Measurements from ENCODE around the gene BAX.

Gene BAX

DNA sequence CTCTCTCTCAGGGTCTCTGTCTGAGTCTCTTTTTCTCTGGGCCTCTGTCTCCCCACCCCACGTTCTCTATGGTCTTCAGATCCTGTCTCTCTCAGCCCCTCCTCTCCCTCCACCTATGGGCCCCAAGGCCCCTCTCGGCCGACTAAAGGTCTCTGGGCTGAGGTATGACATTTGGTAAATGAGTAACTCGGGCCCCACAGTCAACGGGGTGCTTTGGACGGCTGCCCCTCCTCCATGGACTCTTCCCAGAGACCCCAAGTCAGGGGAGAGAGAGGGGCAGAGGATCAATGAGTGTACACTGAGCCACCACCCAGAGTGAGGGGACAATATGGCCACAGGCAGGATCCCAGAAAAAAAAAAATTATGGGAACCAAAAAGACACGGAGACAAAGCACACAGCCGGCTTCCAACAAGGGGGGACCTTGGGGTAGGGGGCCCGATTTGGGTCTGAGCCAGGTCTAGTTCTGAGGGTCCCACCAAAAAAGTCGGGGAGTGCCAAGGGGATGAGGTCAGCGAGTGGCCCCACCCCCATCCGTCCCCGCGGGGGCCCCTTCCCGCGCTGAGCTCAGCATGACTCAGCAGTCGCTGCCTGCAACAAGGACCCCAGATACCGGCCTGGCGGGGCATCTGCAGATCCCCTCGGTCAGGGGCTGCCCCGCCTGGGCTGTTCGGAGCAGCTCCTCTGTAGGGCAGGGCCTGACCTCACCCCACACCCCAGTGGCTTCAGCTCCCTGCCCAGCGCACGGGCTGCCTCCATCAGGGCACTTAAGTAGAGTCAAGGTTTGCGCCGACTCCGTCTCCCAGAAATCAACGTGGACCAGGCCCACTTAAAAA lies 8.9 kb downstream of the BAX start:
- DNase-seq, result no peak

- DNase-seq, result no peak
These were observed 9.7 kb downstream of the BAX start for GRCh38 chr19:48964205-48965039.

DNA sequence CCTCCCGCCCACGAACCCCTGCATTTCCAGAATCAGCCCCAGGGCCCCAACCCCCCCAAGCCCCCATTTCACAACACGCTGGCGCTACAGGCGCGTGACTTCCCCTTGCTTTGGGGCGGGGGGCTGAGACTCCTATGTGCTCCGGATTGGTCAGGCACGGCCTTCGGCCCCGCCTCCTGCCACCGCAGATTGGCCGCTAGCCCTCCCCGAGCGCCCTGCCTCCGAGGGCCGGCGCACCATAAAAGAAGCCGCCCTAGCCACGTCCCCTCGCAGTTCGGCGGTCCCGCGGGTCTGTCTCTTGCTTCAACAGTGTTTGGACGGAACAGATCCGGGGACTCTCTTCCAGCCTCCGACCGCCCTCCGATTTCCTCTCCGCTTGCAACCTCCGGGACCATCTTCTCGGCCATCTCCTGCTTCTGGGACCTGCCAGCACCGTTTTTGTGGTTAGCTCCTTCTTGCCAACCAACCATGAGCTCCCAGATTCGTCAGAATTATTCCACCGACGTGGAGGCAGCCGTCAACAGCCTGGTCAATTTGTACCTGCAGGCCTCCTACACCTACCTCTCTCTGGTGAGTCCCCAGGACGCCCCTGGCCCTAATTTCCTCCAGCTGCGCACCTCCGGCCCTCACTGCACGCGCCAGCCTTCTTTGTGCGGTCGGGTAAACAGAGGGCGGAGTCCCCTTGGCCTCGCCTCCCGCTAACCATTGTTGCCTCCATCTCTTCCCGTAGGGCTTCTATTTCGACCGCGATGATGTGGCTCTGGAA lies 10.5 kb downstream of the BAX start, which contains the start of gene FTL:
Gene FTL (plus strand): TSS at position 270 of the 766 bp plus-strand sequence. CDS start 199 bp downstream, at position 469.
- DNase-seq, result peak; percentile 86 to 92

DNA sequence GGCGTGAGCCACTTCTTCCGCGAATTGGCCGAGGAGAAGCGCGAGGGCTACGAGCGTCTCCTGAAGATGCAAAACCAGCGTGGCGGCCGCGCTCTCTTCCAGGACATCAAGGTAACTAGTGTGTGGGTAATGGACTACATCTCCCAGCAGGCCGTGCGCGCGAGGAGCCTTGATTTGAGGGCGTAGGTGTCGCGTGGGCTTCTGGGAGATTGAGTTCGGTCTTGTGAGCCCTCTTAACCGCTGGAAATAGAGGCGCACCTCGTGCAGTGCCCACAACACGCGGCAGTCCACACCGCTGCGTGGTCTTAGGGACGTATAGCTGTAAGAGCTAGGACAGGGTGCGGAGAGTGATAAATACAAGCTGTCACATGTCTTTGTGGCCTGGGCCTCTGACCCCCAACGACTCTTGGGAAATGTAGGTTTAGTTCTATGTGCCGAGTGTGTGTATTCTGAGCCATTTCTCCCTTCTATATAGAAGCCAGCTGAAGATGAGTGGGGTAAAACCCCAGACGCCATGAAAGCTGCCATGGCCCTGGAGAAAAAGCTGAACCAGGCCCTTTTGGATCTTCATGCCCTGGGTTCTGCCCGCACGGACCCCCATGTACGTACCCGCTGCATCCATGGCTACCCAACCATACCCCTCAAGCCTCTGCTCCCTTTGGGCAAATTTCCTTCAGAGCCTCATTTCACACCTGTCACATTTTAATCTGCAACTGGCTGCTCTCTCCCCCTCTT lies 11.3 kb downstream of the BAX start:
- DNase-seq, result peak; percentile 43 to 77

DNA sequence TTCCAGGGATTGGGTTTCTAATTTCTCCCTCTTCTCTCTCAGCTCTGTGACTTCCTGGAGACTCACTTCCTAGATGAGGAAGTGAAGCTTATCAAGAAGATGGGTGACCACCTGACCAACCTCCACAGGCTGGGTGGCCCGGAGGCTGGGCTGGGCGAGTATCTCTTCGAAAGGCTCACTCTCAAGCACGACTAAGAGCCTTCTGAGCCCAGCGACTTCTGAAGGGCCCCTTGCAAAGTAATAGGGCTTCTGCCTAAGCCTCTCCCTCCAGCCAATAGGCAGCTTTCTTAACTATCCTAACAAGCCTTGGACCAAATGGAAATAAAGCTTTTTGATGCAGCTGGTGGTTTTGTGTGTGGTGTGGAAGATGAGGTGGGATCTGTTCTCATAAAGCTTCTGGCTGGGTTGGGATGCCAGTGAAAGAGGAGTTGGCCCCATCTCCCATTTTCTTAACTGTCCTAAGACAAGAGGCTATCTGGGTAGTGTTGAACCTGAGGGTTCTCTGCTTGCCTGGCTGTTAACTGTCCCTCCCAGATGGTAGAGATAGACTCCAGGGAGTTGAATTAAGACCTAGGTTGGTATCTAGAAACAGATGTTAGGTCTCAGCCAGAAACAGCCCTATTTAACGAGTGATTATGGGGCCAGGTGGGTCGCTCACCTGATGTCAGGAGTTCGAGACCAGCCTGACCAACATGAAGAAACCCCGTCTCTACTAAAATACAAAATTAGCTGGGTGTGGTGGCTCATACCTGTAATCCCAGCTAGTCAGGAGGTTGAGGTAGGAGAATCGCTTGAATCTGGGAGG lies 12.1 kb downstream of the BAX start:
- no peak for DNase-seq

GRCh38 chr19:48967346-48968178 lies 12.9 kb downstream of the BAX start:
- no peak for DNase-seq

- DNase-seq, result no peak
These were observed 13.5 kb downstream of the BAX start for GRCh38 chr19:48968179-48968661.

DNA sequence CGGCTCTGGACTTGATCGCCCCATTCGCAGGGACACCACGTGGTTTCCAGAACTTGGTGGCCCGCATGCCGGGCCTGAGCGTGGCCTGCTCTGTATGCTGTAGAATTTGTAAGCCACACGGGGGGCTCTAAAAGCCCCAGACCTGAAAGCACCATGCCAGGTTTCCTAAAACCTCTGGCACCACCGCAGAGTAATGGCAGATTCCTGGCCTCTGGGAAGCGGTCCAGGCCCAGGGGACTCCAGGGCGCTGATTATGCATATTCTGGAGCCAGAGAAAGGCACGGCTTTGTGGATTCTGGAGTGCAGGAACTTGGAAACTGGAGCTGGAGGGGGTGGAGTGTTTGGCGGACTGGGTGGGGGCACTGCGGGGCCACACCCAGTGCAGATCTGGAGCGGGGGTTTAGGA lies 14.1 kb downstream of the BAX start:
- DNase-seq, result no peak

- no peak for DNase-seq
These were observed 14.8 kb downstream of the BAX start for GRCh38 chr19:48969276-48970138.

- DNase-seq, result no peak
These were observed 15.6 kb downstream of the BAX start for GRCh38 chr19:48970139-48970766.

DNA sequence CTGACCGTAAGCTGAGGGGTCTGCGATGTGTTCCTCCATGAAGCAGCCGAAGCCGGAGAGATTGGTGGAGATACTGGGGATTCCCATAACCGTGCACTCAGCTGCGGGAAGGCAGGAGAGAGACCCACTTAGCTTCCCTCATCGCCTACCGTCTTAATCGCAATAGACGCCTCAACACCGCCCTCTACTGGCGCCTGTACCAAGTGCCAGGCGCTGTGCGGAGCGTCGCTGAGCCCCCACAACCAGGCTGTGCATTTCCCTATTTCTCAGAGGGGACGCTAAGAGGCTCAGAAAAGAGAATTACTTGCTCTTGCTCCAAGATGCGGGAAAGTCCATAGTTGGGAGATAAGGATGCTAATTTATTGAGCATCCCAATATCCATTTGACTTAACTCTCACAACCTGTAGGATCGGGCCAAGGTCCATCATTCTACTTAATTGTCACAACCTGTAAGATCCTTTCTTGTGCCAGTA lies 16.3 kb downstream of the BAX start:
- peak in 1 of 2 experiments; percentile 42 for DNase-seq

DNA sequence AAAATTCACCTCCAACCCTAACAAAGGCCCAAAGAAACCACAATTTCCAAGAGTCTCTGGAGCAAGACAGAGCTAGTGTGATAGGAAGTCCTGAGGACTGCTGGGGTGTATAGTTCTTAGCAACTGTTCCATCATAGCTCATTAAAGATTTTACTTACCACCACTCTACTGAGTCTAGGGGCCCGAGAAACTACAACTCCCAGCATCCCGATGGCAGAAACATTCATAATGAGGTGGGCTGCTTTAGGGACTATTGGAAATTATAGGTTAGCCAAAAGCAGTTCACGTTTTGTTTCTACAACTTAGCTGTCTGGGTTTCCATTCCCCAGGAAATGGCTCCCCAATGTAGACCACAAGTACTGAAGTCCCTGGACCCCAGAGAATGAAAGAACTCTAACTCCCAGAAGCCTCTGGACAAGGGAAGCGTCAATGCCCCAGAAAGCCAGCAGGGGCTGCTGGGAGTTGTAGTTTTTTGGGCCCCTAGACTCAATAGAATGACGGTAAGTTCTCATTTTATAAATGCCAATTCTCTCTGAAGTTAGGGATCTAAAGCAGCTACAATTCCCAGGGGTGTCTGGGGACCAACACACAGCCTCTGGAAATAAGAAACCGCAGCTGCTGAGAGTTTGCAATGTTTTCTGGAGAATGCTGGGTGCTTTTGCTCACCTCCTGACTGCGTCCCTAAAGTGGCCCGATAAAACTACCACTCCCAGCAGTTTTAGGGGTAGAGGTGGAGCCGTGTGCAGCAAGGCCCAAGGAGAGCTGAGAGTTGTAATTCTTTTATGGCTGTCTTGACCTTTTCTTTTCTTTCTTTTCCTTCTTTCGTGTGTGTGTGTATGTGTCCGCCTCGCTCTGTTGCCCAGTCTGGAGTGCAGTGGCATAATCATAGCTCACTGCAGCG lies 21.5 kb downstream of the BAX start:
- DNase-seq, result no peak

DNA sequence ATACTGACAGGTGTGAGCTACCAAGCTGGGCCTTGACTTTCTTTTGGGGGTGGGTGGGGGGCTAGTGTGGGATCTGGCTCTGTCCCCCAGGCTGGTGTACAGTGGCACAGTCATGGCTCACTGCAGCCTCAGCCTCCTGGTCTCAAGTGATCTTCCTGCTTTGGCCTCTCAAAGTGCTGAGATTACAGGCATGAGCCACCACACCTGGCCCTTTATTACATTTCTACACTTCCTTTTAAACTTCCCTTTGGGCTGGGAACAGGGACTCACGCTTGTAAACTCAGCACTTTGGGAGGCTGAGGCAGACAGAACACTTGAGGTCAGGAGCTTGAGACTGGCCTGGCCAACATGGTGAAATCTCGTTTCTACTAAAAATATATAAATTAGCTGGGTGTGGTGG lies 22.4 kb downstream of the BAX start:
- DNase-seq, result no peak

- DNase-seq, result no peak
These were observed 27.6 kb downstream of the BAX start for GRCh38 chr19:48982280-48982679.

GRCh38 chr19:48985711-48986110 lies 31.0 kb downstream of the BAX start:
- no peak for DNase-seq

GRCh38 chr19:48986211-48986610 lies 31.5 kb downstream of the BAX start:
- no peak for DNase-seq

DNA sequence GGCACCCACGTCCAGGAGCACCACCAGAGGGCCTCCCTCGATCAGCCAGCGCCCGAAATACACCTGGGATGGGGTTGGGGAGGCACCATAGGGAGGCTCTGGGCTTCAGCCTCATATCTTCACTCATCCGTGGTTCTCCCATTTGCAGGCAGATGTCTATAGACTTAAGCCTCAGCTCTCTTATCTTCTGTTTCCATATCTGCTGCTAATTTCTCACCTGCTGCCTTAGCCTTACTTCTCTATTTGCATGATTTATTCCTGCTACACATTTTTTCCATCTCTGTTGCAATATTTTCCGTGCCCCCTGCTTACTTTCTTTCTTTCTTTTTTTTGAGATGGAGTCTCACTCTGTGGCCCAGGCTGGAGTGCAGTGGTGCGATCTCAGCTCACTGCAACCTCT lies 32.6 kb downstream of the BAX start:
- DNase-seq, result no peak

DNA sequence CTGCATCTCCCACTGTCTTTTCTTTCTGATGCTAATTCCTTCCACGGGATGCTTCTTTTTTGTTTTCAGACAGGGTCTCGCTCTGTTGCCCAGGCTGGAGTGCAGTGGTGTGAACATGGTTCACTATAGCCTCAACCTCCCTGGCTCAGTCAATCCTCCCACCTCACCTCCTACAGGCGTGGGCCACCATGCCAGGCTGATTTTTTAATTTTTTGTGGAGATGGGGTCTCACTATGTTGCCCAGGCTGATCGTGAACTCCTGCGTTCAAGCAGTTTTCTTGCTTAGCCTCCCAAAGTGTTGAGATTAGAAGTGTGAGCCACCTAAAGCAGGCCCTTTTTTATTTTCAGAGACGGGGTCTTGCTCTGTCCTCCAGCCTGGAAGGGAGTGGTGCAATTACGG lies 33.6 kb downstream of the BAX start:
- DNase-seq, result no peak
